ENCODE data around the gene GPBP1L1.
"Not testable (repeated sequence)": the region's sequence is repeated elsewhere in the genome, so short reads cannot be mapped to it uniquely, and the experiment has no call there.

GPBP1L1 gene

DNA sequence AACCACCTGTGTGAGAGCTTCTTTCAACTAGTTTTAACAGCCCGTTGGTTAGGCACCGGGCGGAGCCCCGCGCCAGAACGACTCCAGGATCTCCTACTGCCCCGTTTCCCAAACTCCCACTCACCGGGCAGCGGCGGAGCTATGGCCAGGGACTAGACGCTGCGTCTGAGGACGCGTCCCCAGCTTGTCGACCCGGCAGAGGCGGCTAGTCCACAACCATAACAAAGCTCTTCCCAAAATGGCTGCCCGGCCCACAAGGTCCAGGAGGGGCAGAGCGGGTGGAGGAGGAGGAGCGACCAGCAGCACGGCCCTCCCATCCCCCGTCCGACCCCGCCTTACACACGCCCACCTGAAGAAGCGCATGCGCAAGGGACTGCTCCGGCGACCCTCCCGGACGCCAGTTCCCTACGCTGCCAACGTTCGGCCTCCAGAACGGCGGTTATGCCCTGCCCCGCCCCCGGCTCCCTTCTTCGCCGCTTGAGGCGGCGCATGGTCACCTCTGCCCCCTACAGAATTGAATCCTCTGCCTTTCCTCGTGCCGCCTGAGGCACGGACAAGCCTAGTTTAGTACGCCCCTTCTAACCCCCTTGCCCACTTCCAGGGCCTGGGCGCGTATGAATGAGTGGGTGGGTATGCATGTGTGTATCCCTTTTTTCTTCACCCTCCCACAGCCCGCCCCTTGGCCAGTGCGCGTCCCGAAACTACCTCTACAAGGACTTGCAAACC, at the start of gene GPBP1L1:
TSS of gene GPBP1L1 (minus strand) at position 246 of the 726 bp plus-strand sequence. CDS start 27,446 bp downstream, outside the sequence.
- peak; percentile 93 to 95 (median 95) for DNase-seq (ENCODE audit: low read depth in 2 of 3, low spot score in 2 of 3)

DNA sequence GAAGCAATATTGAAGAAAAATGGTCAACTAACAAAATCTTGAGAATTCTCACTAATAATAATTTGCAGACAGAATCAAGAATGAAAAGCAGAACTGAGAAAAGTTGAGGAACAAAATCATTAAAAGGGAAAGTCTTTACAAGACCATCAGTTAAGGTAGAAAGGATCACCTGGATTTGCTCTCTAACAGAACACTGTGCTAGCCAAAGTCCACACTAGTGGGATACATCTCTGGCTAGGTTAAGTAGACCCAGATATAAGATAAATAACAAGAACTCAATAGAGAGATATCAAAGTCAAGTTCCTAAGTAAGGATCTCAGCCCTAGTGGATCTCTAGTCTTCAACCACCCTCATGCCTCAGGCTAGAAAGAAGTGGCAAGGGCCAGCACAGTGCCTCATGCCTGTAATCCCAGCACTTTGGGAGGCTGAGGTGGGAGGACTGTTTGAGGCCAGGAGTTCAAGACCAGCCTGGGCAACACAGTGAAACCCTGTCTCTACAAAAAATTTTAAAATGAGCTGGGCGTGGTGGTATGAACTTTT, 44.5 kb upstream of the GPBP1L1 start:
- DNase-seq (ENCODE audit: low read depth in 2 of 3, low spot score in 2 of 3): no peak

GRCh38 chr1:45730075-45730779, 43.9 kb upstream of the GPBP1L1 start:
- DNase-seq (ENCODE audit: low read depth in 2 of 3, low spot score in 2 of 3): no peak

DNA sequence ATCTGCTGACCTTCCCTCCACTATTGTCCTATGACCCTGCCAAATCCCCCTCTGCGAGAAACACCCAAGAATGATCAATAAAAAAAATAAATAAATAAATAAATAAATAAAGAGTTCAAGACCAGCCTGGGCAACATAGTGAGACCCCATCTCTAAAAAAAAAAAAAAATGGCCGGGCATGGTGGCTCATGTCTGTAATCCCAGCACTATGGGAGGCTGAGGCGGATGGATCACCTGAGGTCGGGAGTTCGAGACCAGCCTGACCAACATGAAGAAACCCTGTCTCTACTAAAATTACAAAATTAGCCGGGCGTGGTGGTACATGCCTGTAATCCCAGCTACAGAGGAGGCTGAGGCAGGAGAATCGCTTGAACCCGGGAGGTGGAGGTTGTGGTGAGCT, 39.7 kb upstream of the GPBP1L1 start:
- not testable (repeated sequence) for DNase-seq (ENCODE audit: low read depth in 2 of 3, low spot score in 2 of 3)

GRCh38 chr1:45723248-45723930, 37.1 kb upstream of the GPBP1L1 start:
- DNase-seq (ENCODE audit: low read depth in 2 of 3, low spot score in 2 of 3): no peak

GRCh38 chr1:45722809-45723208, 36.5 kb upstream of the GPBP1L1 start:
- DNase-seq (ENCODE audit: low read depth in 2 of 3, low spot score in 2 of 3): no peak

DNA sequence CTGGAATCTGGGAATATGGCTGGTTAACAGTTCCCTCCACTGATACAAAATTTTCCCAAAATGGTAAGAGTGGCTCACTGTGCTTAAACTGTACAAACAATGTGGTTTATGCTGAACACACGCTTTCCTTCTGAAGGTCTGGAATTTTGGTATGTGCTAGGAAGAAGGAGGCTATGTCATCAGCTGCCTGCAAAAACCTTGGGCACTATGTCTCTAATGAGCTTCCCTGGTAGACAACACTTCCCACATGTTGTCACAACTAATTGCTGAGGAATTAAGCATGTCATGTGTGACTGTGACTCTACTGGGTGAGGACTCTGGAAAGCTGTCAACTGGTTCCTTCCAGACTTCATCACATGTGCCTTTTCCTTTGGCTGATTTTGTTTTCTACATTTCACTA, 34.9 kb upstream of the GPBP1L1 start:
- DNase-seq (ENCODE audit: low read depth in 2 of 3, low spot score in 2 of 3): no peak

DNA sequence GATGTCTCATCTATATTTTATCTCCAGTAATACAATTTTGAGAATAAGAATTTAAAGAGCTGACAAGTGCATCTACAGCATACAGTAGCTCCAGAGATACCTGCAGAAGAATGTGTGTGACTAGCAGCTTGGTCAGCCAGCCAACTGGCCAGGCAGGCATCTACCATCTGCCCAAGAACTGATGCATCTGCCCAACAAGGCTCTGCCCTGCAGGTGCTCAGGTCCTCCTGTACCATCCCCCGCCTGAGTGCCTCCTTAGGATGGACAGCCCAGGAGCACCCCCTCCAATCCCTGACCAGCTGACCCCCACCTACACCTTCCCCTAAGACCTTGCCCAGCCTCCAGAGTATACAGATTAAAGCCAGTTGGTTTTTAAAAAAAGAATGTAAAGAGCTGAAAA, 32.0 kb upstream of the GPBP1L1 start:
- no peak for DNase-seq (ENCODE audit: low read depth in 2 of 3, low spot score in 2 of 3)

GRCh38 chr1:45717386-45717785, 31.1 kb upstream of the GPBP1L1 start:
- DNase-seq (ENCODE audit: low read depth in 2 of 3, low spot score in 2 of 3): not testable (repeated sequence)

- no peak for DNase-seq (ENCODE audit: low read depth in 2 of 3, low spot score in 2 of 3)
Observed at GRCh38 chr1:45716700-45717099, 30.4 kb upstream of the GPBP1L1 start.

DNA sequence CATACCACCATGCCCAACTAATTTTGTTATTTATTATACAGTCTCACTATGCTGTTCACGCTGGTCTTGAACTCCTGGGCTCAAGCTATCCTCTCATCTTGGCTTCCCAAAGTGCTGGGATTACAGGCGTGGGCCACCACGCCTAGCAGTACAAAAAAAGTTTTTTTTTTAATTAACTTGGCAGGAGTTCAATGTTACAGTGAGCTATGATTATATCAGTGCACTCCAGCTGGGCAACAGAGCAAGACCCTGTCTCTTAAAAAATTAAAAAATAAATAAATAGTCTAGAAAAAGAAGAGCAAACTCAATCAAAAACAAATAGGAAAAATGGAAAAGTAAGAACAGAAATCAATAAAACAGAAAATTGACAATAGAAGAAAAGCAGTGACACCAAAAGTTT, 27.4 kb upstream of the GPBP1L1 start:
- no peak for DNase-seq (ENCODE audit: low read depth in 2 of 3, low spot score in 2 of 3)

DNA sequence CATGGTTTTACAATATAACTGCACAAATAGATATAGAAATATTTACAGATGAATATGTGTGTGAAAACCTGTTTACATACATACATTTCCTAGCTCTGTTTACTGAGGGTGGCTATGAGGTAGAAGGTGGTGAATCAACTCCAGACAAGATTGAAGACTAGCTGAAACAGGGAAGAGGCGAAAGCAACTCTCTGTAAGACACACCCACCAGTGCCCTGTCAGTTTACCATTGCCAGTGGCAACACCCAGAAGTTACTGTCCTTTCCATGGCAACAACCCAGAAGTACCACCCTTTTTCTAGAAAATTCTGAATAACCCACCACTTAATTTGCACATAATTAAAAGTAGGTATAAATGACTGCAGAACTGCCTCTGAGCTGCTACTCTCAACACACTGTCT, 18.3 kb upstream of the GPBP1L1 start:
- DNase-seq (ENCODE audit: low read depth in 2 of 3, low spot score in 2 of 3): no peak

- no peak for DNase-seq (ENCODE audit: low read depth in 2 of 3, low spot score in 2 of 3)
Observed at GRCh38 chr1:45694823-45695222, 8.5 kb upstream of the GPBP1L1 start.

DNA sequence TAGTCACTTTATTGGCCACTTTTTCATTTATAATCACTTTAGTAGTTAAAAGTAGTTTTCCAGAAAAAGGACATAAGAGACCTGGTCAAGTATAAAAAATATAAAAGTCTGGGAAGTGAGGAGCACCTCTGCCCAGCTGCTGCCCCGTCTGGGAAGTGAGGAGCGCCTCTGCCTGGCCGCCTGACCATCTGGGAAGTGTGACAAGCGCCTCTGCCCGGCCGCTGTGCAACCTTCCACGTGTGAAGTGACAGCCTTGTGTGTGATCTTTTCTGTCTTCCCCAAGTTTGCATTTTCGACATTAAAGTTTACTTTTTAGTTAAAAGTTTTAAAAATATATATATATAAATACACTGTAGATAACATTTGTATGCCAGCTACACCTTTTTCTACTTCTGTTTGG, 7.5 kb upstream of the GPBP1L1 start:
- not testable (repeated sequence) for DNase-seq (ENCODE audit: low read depth in 2 of 3, low spot score in 2 of 3)

DNA sequence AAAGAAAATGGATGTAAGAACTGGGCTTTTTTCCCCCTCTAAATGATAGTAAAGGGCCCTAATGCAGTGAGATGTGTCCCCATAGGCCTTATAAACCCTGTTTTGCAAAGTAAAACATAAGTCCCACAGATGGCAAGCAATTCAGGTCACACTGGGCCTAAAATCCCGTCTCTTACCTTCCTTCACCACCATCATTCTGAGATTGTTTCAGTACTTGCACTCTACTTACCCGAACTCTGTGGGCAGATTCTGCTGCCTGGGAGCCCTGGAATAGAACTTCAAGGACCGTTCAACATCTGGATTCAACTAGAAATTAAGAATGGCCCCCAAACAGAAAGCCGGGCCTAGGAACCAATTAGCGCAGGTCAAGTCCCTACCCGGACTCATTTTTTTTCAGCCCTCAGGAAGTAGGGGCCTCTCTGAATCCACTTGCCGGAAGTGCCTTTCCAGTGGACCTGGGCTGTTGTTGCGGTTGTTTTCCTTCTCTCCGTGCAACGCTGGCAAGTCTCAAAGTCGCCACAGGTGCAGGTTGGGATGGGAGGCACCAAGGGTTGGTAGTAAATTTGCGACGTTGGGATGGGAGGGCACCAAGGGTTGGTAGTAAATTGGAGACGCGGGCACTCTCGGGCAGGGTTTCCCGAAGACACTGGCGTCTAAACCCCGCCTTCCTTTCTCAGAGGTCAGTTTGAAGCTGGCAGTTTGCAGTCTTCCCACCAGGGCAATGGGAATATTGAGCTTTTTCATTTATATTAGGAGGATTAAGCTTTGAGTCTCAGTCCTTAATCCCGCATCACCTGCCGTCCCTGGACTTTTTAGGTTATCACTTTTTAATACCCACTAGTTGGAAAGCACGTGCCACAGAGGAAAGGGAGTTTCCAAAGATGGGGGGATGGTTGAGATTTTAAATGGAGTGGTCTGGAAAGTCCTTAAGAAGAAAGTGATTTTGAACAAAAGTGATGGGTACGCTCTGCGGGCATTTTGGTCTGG, 1.7 kb upstream of the GPBP1L1 start, which contains the start of gene TMEM69:
TSS of gene TMEM69 (plus strand) at position 428 of the 987 bp plus-strand sequence. CDS start 2,888 bp downstream, outside the sequence.
- peak; percentile 52 to 73 (median 59) for DNase-seq (ENCODE audit: low read depth in 2 of 3, low spot score in 2 of 3)

GRCh38 chr1:45687014-45687753, 851 bp upstream of the GPBP1L1 start:
- DNase-seq (ENCODE audit: low read depth in 2 of 3, low spot score in 2 of 3): peak; percentile 70 to 95 (median 77)

- DNase-seq (ENCODE audit: low read depth in 2 of 3, low spot score in 2 of 3): peak in 1 of 3 experiments; percentile 23
Observed at GRCh38 chr1:45686015-45686287, 382 bp downstream of the GPBP1L1 start.

DNA sequence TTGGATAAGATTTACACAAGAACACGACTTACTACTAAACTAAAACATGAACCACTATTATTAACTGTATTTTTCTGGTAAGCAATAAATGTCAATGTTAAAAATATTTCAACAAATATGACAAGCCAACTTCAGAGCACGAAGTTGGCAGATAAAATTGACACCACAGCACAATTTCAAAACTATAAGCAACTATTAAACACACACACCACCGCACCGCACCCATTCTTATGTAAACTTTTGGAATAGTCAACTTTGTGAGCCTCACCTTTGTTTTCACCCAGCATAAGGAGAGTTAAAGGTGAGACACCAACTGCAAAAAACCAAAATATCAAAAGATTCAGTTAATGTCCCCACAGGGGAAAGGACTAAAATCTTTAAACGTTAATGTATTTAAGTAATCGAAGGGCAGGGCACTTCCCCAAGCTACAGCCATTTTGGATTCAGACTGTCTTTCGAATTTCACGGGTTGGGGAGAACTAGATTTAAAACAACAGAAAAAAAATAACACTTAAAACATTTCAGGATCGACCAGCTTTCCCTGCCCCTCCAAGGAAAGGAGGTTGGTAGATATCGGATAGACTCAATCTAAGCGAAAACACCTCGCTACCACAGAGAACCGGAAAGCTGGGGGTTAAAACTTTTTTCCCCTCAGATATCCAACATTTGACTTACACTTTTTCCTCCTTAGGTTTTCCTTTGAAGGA, 872 bp downstream of the GPBP1L1 start:
- DNase-seq (ENCODE audit: low read depth in 2 of 3, low spot score in 2 of 3): no peak

DNA sequence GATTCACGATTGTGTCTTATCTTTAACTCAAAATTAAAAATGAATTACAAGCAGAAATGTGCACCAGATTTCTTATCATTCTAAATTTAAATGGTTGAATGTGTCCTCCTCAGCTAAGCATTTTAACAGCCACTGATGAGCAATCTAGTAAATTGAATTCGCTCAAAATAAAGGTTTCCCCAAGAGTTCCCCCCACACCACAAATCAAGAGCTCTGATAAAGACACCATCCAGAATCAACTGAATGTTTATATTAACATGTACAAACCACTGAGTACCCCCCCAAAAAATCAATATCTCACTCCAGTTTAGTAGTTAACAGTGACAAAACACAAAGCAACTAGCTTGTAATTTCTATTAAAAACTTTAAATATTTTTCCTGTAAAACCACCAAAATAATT, 1.9 kb downstream of the GPBP1L1 start:
- no peak for DNase-seq (ENCODE audit: low read depth in 2 of 3, low spot score in 2 of 3)
